H9 (cell line): Measurements from ENCODE around the gene PUDP. TPM values are rescaled to one million over a fixed set of nuclear protein-coding genes. Genes with fewer than 3 reads are reported as not detected.

ENCODE experiments used
- DNase-seq: peaks from one replicate; pipeline ENCODE4 v3.0.0-alpha.2; 2017
- H2AFZ ChIP-seq: one replicate; pipeline ENCODE4 v1.6.1; 2013; ENCODE audit warnings: mild to moderate bottlenecking, low read length, control low read depth, moderate library complexity
- H2AK5ac ChIP-seq: 2 replicates; pipeline ENCODE4 v1.6.1; 2013; ENCODE audit warnings: low read length, control low read depth, mixed read lengths; ENCODE audit not compliant: insufficient read length
- H2BK120ac ChIP-seq: one replicate; pipeline ENCODE4 v1.6.1; 2013; ENCODE audit warnings: low read depth, mild to moderate bottlenecking, low read length, control low read depth, inconsistent platforms; ENCODE audit not compliant: poor library complexity, severe bottlenecking
- H2BK12ac ChIP-seq: 2 replicates; pipeline ENCODE4 v1.6.1; 2013; ENCODE audit warnings: low read length, control low read depth, mixed read lengths, low read depth; ENCODE audit not compliant: insufficient read length
- H2BK15ac ChIP-seq: 2 replicates; pipeline ENCODE4 v1.6.1; 2013; ENCODE audit warnings: low read depth, low read length, control low read depth
- H2BK20ac ChIP-seq: one replicate; pipeline ENCODE4 v1.6.1; 2013; ENCODE audit warnings: low read depth, mild to moderate bottlenecking, low read length, control low read depth, inconsistent platforms; ENCODE audit not compliant: poor library complexity, severe bottlenecking
- H2BK5ac ChIP-seq: 2 replicates; pipeline ENCODE4 v1.6.1; 2013; ENCODE audit warnings: low read length, control low read depth, mixed read lengths; ENCODE audit not compliant: insufficient read length
- H3K14ac ChIP-seq: 2 replicates; pipeline ENCODE4 v1.6.1; 2013; ENCODE audit warnings: low read length, control low read depth; ENCODE audit not compliant: insufficient read depth
- H3K18ac ChIP-seq: 2 replicates; pipeline ENCODE4 v1.6.1; 2013; ENCODE audit warnings: low read depth, mild to moderate bottlenecking, mixed read lengths, low read length, control low read depth; ENCODE audit not compliant: insufficient read length
- H3K23ac ChIP-seq: 2 replicates; pipeline ENCODE4 v1.6.1; 2013; ENCODE audit warnings: low read length, control low read depth, mixed read lengths, low read depth; ENCODE audit not compliant: insufficient read length
- H3K23me2 ChIP-seq: 2 replicates; pipeline ENCODE4 v1.6.1; 2013; ENCODE audit warnings: low read depth, mild to moderate bottlenecking, mixed read lengths, low read length, control low read depth; ENCODE audit not compliant: insufficient read length, poor library complexity, severe bottlenecking
- H3K27ac ChIP-seq: 2 replicates; pipeline ENCODE4 v1.5.1; 2013; ENCODE audit warnings: low read length, control low read depth, mixed read lengths, low read depth; ENCODE audit not compliant: insufficient read length
- H3K27me3 ChIP-seq: 2 replicates; pipeline ENCODE4 v1.6.1; 2013; ENCODE audit warnings: low read length, control low read depth, inconsistent platforms; ENCODE audit not compliant: insufficient read depth
- H3K4ac ChIP-seq: 2 replicates; pipeline ENCODE4 v1.6.1; 2013; ENCODE audit warnings: low read depth, mild to moderate bottlenecking, control low read depth, inconsistent platforms, low read length, moderate library complexity
- H3K4me1 ChIP-seq: 2 replicates; pipeline ENCODE4 v1.6.1; 2013; ENCODE audit warnings: low read length, control low read depth, inconsistent platforms; ENCODE audit not compliant: insufficient read depth
- H3K4me2 ChIP-seq: 2 replicates; pipeline ENCODE4 v1.6.1; 2013; ENCODE audit warnings: low read length, control low read depth, mixed read lengths; ENCODE audit not compliant: insufficient read length, insufficient read depth
- H3K56ac ChIP-seq: 2 replicates; pipeline ENCODE4 v1.6.1; 2013; ENCODE audit warnings: low read depth, mild to moderate bottlenecking, mixed read lengths, low read length, control low read depth; ENCODE audit not compliant: insufficient read length
- H3K79me1 ChIP-seq: 2 replicates; pipeline ENCODE4 v1.6.1; 2013; ENCODE audit warnings: low read depth, mild to moderate bottlenecking, moderate library complexity, low read length, control low read depth, inconsistent platforms; ENCODE audit not compliant: insufficient read depth, poor library complexity, severe bottlenecking
- H3K79me2 ChIP-seq: 2 replicates; pipeline ENCODE4 v1.6.1; 2013; ENCODE audit warnings: low read length, control low read depth, inconsistent platforms; ENCODE audit not compliant: insufficient read depth
- H3K9ac ChIP-seq: 2 replicates; pipeline ENCODE4 v1.6.1; 2013; ENCODE audit warnings: low read length, control low read depth, mixed read lengths; ENCODE audit not compliant: insufficient read length; ENCODE audit errors: extremely low read depth
- H3K9me3 ChIP-seq: one replicate; pipeline ENCODE4 v1.6.1; 2013; ENCODE audit warnings: low read depth, low read length, inconsistent platforms; ENCODE audit not compliant: control insufficient read depth
- H3T11ph ChIP-seq: one replicate; pipeline ENCODE4 v1.6.1; 2013; ENCODE audit warnings: mild to moderate bottlenecking, low read length, control low read depth, inconsistent platforms
- H4K20me1 ChIP-seq: one replicate; pipeline ENCODE4 v1.6.1; 2013; ENCODE audit not compliant: control insufficient read depth, insufficient read length, insufficient read depth
- H4K5ac ChIP-seq: 2 replicates; pipeline ENCODE4 v1.6.1; 2013; ENCODE audit warnings: low read depth, mild to moderate bottlenecking, mixed read lengths, low read length, control low read depth; ENCODE audit not compliant: insufficient read length
- H4K8ac ChIP-seq: replicated peaks from 2 replicates; pipeline ENCODE4 v1.6.1; 2013; ENCODE audit warnings: low read length, control low read depth, mixed read lengths, low read depth; ENCODE audit not compliant: insufficient read length
- H4K91ac ChIP-seq: 2 replicates; pipeline ENCODE4 v1.6.1; 2013; ENCODE audit warnings: low read depth, mild to moderate bottlenecking, moderate library complexity, mixed read lengths, low read length, control low read depth; ENCODE audit not compliant: insufficient read length
- H3K27ac Mint-ChIP-seq, 3 experiments: 2 replicates in 2 of 3; 3 replicates in 1 of 3; pipeline ENCODE4 v1.8.0; 2020 to 2021; ENCODE audit warnings: mixed read lengths in 3 of 3, mild to moderate bottlenecking in 1 of 3, moderate library complexity in 1 of 3
- H3K27me3 Mint-ChIP-seq: 2 replicates; pipeline ENCODE4 v1.8.0; 2021; ENCODE audit warnings: low read depth, mild to moderate bottlenecking, moderate library complexity, mixed read lengths
- H3K36me3 Mint-ChIP-seq, 3 experiments: 2 replicates in 2 of 3; 3 replicates in 1 of 3; pipeline ENCODE4 v1.8.0; 2020 to 2021; ENCODE audit warnings: low read depth in 3 of 3, mixed read lengths in 3 of 3; ENCODE audit not compliant: insufficient read depth in 1 of 3
- H3K4me1 Mint-ChIP-seq, 2 experiments: 2 replicates each; pipeline ENCODE4 v1.8.0; 2020; ENCODE audit warnings: mixed read lengths in 2 of 2
- H3K4me3 Mint-ChIP-seq, 2 experiments: 2 replicates in 1 of 2; 3 replicates in 1 of 2; pipeline ENCODE4 v1.8.0; 2020 to 2021; ENCODE audit warnings: mild to moderate bottlenecking in 2 of 2, mixed read lengths in 2 of 2, moderate library complexity in 1 of 2
- H3K9me3 Mint-ChIP-seq, 2 experiments: 2 replicates in 1 of 2; 3 replicates in 1 of 2; pipeline ENCODE4 v1.8.0; 2020; ENCODE audit warnings: mild to moderate bottlenecking in 2 of 2, mixed read lengths in 2 of 2, moderate library complexity in 1 of 2
- CTCF ChIP-seq: fragments of 200-600 bp; sonication (generic); conservative IDR thresholded peaks from 3 replicates; pipeline ENCODE4 v1.8.0; 2021; ENCODE audit warnings: antibody characterized with exemption, mild to moderate bottlenecking
- WGBS: extraction: QIAGEN DNeasy Blood & Tissue Kit; methylation state at CpG from one replicate; pipeline ENCODE4 v1.1.7; 2013; ENCODE audit warnings: missing lambda C conversion rate, low lambda C conversion rate, mixed read lengths; ENCODE audit not compliant: insufficient read length; ENCODE audit errors: extremely low coverage; 5-methylcytosine and 5-hydroxymethylcytosine counted together
- total RNA-seq: library from RNA; stranded (reverse); gene quantifications from 2 replicates; pipeline ENCODE4 v1.2.1, GENCODE V29; 2021

PUDP gene
- total RNA-seq, 1 experiment from 2014 or later, result 46.3 TPM

- Histone ChIP-seq H2BK12ac (no peak overlapping the region), H2AFZ (no peak overlapping the region)
Measured at GRCh38 chrX:7133050-7133440, 14.9 kb downstream of the PUDP start.

More at GRCh38 chrX:7133050-7133440, 14.9 kb downstream of the PUDP start:
- peak overlapping the region; percentile 51 for H2AK5ac ChIP-seq
- peaks cover 8% of the 10 kb centered on the region; the same call in 1 of the 2 replicates for H3K4me1 ChIP-seq
- no peak overlapping the region for H4K8ac ChIP-seq
- no peak overlapping the region for H2BK15ac ChIP-seq
- Mint-ChIP-seq H3K27me3 (no peaks in the 10 kb centered on the region), H3K9me3 (no peaks in the 10 kb centered on the region), H3K4me1 (peaks cover 21 to 22% of the 10 kb centered on the region in 2 experiments), H3K27ac (peak overlapping the region; percentile 73 to 82 (median 73); a peak in 5 of 7 replicates), H3K36me3 (peaks cover 0 to 9% (median 0%) of the 10 kb centered on the region in 3 experiments; a peak in 4 of 7 replicates), H3K4me3 (no peak overlapping the region)
- H3K9ac ChIP-seq, result no peak overlapping the region
- H3K56ac ChIP-seq, result no peak overlapping the region
- no peak overlapping the region for H3K23ac ChIP-seq
- no peak overlapping the region for H3K27ac ChIP-seq
- H3K14ac ChIP-seq, result no peak overlapping the region
- H3K27me3 ChIP-seq, result no peaks in the 10 kb centered on the region
- H3K9me3 ChIP-seq, result no peaks in the 10 kb centered on the region
- H4K5ac ChIP-seq, result no peak overlapping the region
- no peak overlapping the region for H3K18ac ChIP-seq
- H3T11ph ChIP-seq, result no peak overlapping the region
- no peaks in the 10 kb centered on the region for H3K79me2 ChIP-seq
- no peak for TF ChIP-seq CTCF
- no peak overlapping the region for H4K91ac ChIP-seq
- DNase-seq, result no peak
- H4K20me1 ChIP-seq, result no peaks in the 10 kb centered on the region
- H2BK20ac ChIP-seq, result no peak overlapping the region
- H3K4ac ChIP-seq, result no peak overlapping the region
- no peaks in the 10 kb centered on the region for H3K79me1 ChIP-seq
- no CpG with 5 or more reads among the region's 8 CpGs for WGBS
- no peak overlapping the region for H2BK5ac ChIP-seq
- H2BK120ac ChIP-seq, result no peak overlapping the region
- H3K23me2 ChIP-seq, result no peaks in the 10 kb centered on the region
- H3K4me2 ChIP-seq, result no peak overlapping the region
